ENCODE data around the gene COX4I2. TPM values are rescaled to one million over a fixed set of nuclear protein-coding genes. Genes with fewer than 3 reads are reported as not detected.

The COX4I2 gene
- total RNA-seq, 1 experiment from 2014 or later = not detected

- Histone ChIP-seq H3K4me2 (ENCODE audit: low read length) (no peak overlapping the region), H4K20me1 (ENCODE audit: low read length) (no peaks in the 10 kb centered on the region), H3K27me3 (ENCODE audit: low read length) (no peaks in the 10 kb centered on the region), H3K9me2 (replicated peaks; ENCODE audit: low read length) (no peaks in the 10 kb centered on the region), H2AFZ (ENCODE audit: low read length) (no peak overlapping the region), H3K9ac (ENCODE audit: low read length) (no peak overlapping the region), H3K79me2 (ENCODE audit: low read length) (no peaks in the 10 kb centered on the region), H3K9me3 (ENCODE audit: low read length) (no peaks in the 10 kb centered on the region), H3K27ac (ENCODE audit: low read length) (no peak overlapping the region), H3K4me1 (ENCODE audit: insufficient read depth, low read length) (no peaks in the 10 kb centered on the region), H3F3A (ENCODE audit: low read length, unreplicated experiment) (no peaks in the 10 kb centered on the region), H3K36me3 (ENCODE audit: low read depth, low read length) (no peaks in the 10 kb centered on the region), H3K4me3 (ENCODE audit: low read length) (no peak overlapping the region)
- ChIA-PET CTCF (no interaction called here), POLR2A (ENCODE audit: unreplicated experiment) (no interaction called here)
- no peak for TF ChIP-seq CTCF (conservative IDR thresholded peaks at IDR 0.05; ENCODE audit: low read depth, low read length)
- no peak for TF ChIP-seq EZH2 (IDR thresholded peaks at IDR 0.05; ENCODE audit: low read length, unreplicated experiment)
- TF ChIP-seq EZH2phosphoT487 (IDR thresholded peaks at IDR 0.05; ENCODE audit: borderline replicate concordance, low read length) = no peak
- intact Hi-C loops (cut with micrococcal nuclease) = no loop called here
- BruUV-seq (replicated peaks) = no TSS peak
- DNase-seq (no peak), ATAC-seq (no peak)
These were observed 7.4 kb upstream of the COX4I2 start for GRCh38 chr20:31630187-31630790.

- ChIA-PET POLR2A (ENCODE audit: unreplicated experiment) (no interaction called here), CTCF (interaction anchor here (1.2 to 2.1 kb wide), 2 partner anchors 29 to 91 kb away, joined by 6 to 21 read pairs; no protein-coding TSS in a partner anchor)
- Histone ChIP-seq H3F3A (ENCODE audit: low read length, unreplicated experiment) (no peaks in the 10 kb centered on the region), H3K27me3 (ENCODE audit: low read length) (no peaks in the 10 kb centered on the region), H3K79me2 (ENCODE audit: low read length) (no peaks in the 10 kb centered on the region), H3K4me3 (ENCODE audit: low read length) (no peak overlapping the region), H3K4me2 (ENCODE audit: low read length) (no peak overlapping the region), H3K4me1 (ENCODE audit: insufficient read depth, low read length) (no peaks in the 10 kb centered on the region), H3K9me2 (replicated peaks; ENCODE audit: low read length) (no peaks in the 10 kb centered on the region), H3K36me3 (ENCODE audit: low read depth, low read length) (no peaks in the 10 kb centered on the region), H2AFZ (ENCODE audit: low read length) (no peak overlapping the region), H3K9ac (ENCODE audit: low read length) (no peak overlapping the region), H4K20me1 (ENCODE audit: low read length) (no peaks in the 10 kb centered on the region), H3K27ac (ENCODE audit: low read length) (no peak overlapping the region), H3K9me3 (ENCODE audit: low read length) (no peaks in the 10 kb centered on the region)
- DNase-seq (no peak), ATAC-seq (no peak)
- intact Hi-C loops (cut with micrococcal nuclease) = no loop called here
- no peak for TF ChIP-seq CTCF (conservative IDR thresholded peaks at IDR 0.05; ENCODE audit: low read depth, low read length)
- no peak for TF ChIP-seq EZH2phosphoT487 (IDR thresholded peaks at IDR 0.05; ENCODE audit: borderline replicate concordance, low read length)
- TF ChIP-seq EZH2 (IDR thresholded peaks at IDR 0.05; ENCODE audit: low read length, unreplicated experiment) = no peak
- BruUV-seq (replicated peaks) = no TSS peak
These were observed 5.0 kb upstream of the COX4I2 start for GRCh38 chr20:31632548-31633338.

Measured in PC-3 (cell line).